C1 segment of cervical spinal cord (tissue), 14 donors: Measurements from ENCODE around the gene EPHA1.

Experiments used
- DNase-seq, 14 donors: peaks; one replicate each; lab custom pipeline; 2025; lab: John Stamatoyannopoulos, UW

Gene EPHA1

DNA sequence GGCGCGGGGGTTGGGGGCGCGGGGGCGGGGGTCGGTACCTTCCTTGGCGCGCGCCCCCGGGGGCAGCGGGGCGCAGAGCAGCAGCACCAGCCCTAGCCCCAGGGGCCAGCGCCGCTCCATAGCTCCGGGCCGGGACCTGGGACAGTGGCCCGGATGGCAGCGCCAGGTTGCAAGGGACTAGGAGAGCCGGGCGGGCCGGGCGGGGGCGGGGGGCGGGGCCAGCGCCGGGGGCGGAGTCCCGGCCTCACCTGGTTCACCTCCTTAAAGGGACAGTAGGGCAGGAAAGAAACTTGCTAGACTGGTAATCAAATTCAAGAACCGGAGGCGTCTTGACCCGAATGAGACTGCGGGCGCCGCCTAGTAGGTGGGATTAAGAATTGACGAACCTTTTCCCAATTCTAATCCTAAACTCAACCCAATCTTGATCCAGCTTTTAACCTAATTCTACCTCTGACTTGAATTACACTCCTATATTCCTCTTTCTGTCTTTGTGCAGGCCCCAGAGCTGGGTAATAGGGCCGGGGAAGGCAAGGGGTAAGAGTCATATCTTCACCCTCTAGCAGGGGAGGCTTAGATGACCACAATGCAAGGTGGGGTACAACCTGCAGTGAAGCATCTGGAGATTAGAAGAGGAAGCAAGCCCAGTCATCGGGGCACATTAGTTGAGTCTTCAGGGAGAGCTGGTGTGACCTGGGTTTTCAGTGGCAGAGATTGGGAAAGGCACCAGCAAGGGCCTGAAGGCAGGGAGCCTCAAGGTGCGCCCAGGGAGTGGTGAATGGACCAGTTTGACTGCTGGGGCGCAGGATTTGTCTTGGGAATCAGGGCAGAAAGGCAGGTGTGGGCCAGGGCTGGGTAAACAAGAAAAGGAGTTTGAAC is at the start of gene EPHA1:
Gene EPHA1 (minus strand): TSS at position 171 of the 876 bp plus-strand sequence. CDS start 51 bp downstream, at position 120.
- peak in 1 of 14 donors; percentile 22 for DNase-seq

DNA sequence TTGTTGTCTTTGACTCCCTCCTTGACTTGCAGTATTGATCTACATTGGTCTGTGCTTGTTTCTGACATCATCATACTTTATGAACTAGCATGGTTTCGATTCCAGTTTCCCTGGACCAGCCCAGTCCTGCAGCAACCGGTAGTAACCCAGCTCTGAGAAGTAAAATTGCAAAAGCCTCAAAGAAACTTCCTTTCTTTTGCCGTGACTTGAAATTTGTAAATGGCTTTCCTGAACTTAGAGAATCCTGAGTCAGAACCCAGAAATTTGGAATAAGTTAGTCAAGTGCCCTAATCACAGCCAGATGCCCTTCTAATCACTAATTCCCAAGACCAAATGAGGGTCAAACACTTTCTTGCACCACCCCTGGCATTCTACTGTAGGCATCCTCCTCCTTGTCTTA is 49.6 kb upstream of the EPHA1 start:
- DNase-seq, result no peak

DNA sequence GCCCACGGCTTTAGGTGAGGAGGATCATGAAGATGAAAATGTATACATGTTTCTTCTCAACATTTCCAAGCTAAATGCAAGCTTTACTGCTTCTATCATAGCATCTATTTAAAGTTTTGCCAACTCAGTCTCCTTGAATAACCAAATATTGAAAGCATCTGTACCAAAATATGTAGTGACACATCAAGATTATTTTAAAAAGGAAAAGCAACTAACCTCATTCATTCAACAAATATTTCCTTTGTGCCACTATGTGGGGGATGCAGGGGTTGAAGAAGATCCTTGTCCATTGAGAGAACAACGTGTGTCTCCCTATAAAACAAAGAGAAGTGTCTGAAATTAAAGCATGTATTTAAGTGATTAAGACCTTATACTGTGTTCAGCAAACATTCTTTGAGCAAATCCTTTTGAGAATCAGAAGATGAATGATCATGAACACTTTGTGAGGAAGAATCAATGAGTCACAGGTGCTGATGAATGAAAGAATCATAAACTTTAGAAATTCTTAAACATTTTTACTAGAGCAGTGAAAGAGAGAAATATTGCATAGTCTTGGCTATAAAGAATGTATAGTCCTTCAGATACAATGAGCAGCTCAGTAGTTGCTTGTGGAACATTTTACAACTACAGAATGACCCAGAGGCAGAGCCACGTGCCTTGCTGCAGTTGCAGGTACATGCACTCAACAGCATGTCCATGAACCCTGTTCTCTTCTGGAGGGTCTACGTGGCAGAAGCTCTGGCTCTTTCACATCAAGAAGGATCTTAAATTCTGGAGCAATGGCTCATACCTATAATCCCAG is 48.5 kb upstream of the EPHA1 start:
- DNase-seq, result no peak

DNA sequence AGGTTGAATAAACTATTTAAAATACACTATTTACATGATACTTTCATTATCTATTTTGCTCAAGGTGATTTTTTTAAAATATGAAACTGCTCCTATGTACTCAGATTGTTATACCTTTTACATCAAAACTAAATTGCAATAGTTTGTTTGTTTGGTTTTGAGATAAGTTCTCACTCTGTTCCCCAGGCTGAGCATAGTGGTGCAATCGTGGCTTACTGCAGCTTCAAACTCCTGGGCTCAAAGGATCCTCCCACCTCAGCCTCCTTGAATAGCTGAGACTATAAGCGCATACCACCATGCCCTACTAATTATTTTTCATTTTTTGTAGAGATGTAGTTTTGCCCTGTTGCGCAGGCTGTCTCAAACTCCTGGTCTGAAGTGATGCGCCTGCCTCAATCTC is 47.3 kb upstream of the EPHA1 start:
- DNase-seq, result no peak

DNA sequence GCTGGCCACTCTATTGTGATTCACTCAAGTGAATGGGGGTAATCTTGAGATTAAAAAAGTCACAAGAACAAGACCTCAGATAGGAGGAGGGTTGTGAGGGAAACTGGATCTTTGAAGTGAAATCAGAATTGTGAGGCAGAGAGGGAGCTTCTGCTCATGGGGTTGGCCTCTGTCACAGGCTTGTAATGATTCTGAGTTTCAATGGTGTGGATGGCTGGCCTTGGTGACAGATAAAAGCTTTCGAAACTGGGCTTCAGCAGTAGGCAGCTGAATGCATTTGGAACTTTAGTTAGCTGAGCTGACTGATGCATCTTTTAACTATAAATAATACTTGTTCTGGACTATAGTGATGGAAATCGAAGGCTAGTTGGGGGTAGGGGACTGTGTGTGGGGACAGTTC is 46.8 kb upstream of the EPHA1 start:
- DNase-seq, result no peak

DNA sequence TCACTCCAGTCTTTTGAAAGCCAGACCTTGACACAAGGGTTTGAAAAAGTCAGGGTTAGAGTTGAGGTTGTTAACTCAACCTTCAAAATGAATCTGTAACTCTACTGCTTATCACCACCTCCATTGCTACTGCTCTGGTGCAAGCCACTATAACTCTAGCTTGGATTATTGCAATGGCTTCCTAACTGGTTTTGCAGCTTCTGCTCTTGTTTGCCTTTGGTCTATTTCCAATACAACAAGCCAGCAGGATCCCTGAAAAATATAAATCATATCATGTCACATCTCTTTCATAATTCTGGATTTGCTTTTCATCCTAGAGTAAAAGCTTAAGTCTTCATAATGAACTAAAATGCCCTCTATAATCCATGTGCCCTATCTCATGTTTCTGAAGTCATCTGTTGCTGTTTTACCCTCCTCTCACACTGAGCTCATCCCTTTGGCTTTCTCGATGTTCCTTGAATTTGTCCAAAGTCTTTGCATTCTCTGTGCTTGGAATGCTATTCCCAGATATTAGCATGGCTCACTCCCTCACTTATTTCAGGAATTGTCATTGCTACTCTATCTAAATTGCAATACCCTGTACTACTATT is 45.5 kb upstream of the EPHA1 start:
- no peak for DNase-seq

DNA sequence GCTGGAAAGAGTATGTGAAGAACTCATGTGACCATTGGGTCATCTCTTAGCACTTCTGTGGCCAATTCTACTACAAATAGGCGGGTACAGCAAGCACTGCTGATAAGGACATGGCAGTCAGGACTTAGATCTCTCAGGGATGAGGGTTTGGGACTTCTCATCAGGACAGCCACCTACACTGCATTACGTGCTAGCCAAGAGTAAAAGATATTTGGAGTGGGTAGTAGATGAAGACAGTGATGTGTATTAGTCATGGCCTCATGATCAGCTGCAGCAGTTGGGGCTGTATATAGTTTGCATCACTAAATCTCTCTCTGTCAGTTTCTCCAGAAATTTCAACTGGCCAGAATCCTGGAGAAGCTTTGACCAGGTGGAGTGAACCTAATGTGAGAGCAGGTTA is 43.8 kb upstream of the EPHA1 start:
- DNase-seq, result no peak

DNA sequence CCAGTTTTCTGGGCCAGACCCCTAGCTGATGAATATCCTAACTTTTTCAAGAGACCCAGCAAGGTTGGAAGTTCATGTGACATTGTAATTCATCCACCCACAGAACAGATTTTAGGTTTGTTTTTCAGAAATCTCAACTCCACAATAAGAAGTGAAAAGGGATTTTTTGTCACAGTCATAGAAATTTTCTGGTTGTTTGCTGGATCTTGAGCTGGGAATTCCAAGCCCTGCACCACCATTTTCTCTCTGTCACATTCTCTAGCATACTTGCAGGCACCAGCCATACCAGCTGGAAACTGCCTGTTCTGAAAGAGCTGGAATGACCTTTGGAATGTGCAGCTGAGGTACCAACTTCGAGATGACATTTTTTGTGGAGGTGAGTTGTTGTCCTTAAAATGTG is 43.1 kb upstream of the EPHA1 start:
- no peak for DNase-seq

DNA sequence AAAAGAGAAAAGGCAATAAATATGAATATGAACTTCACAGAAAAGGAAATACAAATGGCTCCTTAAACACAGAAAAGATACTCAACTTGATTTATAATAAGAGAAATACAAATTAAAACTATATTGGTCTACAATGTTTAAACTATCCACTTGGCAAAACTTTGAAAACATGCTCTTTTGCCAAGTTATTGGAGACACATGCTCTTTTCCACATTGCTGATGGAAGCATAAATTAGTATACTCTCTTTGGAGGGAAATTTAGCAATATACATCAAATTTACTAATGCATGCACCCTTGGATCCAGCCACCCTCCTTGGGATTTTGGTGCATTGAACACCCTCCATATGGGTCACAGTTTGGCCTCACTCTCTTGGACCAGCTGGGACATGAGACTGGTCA is 42.5 kb upstream of the EPHA1 start:
- no peak for DNase-seq

DNA sequence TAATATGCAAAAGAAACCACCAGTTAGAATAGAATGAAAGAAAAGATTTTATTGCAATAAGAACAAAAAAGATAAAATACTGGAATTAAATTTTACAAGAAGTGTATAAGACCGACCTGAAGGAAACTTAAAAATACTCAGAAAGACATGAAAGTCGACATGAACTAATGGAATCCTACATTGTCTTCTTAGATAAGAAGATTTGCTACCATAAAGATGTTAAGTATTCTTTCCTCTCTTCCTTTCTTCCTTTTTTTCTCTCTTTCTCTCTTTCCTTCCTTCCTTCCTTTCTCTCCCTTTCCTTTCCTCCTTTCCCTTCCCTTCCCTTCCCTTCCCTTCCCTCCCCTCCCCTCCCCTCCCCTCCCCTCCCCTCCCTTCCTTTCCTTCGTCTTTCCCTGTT is 41.1 kb upstream of the EPHA1 start:
- DNase-seq, result no peak

DNA sequence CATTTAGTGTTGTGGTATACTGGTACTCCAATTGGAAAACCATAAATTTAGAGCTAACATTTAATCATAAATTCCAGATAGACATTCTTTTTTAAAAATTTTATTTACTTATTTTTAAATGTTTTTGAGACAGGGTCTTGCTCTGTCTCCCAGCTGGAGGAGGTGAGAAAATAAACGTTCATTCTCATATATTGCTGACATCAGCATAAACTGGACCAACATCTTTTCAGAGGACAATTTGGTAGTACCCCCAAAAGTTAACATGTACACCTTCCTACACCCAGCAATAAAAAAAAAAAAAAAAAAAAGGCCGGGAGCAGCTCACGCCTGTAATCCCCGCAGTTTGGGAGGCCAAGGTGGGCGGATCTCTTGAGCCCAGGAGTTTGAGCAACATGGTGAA is 39.8 kb upstream of the EPHA1 start:
- no peak for DNase-seq

DNA sequence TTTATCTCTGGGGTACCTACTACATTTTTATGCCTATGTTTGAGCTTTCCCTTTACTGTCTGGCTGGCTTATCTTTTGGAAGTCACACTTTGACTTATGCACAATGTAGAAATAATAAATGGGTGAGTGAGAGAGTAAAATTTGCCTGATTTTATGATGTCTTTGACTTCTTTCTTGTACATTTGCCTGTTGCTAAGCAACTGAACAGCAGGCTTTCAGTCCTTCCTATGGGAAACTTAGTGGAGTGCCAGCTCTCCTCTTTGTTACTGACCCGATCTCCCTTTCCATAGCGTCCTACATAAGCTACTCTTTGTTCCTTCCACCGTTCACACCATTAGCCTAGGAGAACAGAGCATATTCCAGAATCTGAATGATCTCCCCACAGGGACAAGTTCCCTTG is 38.8 kb upstream of the EPHA1 start:
- no peak for DNase-seq

DNA sequence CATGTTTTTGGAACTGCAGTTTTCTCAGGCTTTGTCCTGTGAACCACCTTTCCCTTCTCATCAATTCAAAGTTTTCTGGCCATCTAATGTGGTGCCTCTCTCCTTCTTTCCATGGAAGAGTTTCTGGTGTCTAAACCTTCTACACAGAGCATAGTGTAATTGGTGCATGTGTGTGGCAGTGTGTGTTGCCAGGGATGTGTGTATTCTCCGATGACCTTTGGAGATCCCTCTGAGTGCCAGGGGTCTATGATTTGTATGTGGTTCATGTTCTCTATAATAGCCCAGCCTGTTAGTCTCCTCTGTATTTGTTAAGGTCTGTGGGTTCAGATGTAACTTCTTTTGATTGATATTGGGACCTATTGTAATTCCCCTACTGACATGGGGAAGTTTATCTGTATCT is 36.1 kb upstream of the EPHA1 start:
- no peak for DNase-seq

DNA sequence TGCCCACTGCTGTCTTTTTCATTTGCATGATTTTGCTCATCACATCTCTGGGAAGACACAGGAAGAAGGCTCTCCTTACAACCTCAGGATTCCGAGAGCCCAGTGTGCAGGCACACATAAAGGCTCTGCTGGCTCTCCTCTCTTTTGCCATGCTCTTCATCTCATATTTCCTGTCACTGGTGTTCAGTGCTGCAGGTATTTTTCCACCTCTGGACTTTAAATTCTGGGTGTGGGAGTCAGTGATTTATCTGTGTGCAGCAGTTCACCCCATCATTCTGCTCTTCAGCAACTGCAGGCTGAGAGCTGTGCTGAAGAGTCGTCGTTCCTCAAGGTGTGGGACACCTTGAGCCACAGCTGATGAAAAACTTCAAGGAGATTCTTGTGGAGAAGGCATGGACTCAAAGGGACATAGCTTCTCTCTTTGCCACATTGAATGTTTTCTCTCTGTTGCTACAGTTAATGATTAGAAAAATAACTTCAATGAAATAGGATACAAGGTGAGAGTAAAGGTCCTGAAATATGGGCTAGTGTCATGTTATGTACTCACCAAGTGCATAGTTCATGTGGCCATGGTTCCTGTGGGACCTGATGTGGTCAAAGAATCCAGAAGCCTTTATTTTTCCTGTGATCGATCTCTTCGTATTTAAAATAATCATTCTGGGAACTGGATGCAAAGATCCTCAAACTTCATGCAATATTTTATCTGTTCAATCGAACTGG is 35.6 kb upstream of the EPHA1 start:
- no peak for DNase-seq

DNA sequence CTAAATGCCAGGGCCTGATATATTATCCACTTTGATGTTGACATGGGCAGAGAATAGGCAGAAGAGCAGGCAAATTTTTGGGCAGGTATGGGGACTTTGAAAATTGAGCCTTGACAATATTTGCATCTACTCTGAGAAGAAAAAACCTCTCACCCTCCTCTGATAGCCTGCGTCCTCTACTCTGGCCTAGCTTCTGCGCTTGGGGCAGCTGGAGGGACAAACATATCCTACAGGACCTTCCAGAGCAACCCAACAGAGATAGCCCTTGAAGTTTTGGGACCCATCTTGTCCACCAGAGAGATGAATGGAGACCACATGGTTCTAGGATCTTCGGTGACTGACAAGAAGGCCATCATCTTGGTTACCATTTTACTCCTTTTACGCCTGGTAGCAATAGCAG is 34.5 kb upstream of the EPHA1 start, which contains the start of gene TAS2R60:
Gene TAS2R60 (plus strand): TSS at position 301 of the 400 bp plus-strand sequence. CDS start 0 bp downstream, at position 301.
- no peak for DNase-seq

DNA sequence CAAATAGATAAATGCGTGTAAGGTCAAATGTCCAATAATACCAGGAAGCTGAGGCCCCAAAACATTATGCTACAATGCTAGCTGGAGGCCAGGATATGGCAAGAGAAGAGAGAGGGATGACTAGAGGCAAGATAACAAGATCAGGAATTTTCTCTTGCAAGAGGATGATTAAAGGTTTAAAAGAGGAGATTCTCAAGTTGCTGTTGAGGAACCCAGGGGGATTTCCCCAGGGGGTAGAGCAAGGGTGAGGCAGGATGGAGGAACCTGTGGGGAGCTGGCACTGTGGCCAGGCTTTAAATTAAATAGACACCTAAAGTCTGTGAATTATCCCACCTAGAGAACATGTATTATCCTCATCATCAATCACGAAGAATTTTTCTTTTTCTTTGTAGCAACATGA is 31.2 kb upstream of the EPHA1 start:
- DNase-seq, result no peak

DNA sequence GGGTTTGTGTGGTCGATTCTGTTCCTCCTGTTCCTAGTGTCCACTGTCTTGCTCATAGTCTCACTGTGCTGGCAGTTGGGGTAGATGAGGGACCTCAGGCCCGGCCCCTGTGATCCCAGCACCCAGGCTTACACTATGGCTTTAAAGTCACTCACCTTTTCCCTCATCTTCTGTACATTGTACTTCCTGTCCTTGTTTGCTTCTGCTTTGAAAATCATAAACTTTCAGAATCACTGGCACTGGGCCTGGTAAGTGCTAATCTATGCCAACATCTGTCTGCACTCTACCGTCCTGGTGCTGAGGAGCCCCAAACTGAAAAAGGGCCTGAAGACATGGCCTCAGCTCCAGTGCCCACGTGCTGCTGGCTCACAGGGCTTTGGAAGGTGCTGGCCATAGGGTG is 28.9 kb upstream of the EPHA1 start:
- no peak for DNase-seq

DNA sequence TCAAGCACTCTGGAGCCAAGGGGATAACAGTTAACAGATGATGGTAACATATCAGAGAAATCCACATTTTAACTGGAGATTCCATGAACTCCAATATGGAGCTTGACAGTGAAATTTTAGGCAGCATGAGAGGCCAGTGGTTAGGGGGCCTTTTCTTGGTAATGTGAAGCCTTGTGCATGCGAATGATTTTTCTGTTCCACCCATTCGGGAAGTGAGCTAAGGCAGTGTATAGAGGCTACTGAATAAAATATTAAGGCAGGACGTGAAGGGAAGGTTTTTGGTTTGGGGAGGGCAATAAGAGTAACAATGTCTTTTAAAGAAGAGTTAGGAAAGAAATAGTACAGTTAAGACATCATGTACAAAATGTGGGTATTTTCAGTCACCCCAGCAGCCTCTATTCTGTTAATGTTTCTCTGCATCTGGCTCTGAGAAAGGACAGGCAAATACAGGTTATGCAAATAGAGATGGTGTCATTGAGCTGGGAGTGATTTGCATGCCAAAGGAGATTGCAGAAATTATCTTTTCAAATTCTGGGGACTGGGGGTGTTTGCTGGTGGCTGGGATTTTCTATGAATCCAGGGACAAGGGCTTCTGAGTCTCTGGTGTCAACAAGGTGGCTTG is 27.8 kb upstream of the EPHA1 start:
- no peak for DNase-seq

DNA sequence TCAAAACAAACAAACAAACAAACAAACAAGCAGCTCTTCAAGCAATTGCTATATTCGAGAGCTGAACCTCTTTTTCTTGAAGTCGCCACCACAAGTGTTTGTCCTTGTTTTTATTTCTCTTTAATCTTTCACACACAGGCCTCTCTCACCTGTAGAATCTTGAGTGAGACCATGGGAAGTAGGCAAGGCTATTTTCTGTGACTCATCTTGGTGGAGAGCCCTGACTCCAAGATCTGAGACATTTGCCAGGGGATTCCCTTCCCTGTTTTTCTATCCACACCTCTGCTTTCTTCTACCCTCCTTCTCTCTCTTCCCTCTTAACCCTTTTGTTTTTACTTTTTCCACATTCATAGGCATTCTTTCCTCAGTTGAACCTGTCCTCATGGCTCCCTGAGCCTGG is 26.6 kb upstream of the EPHA1 start:
- no peak for DNase-seq

DNA sequence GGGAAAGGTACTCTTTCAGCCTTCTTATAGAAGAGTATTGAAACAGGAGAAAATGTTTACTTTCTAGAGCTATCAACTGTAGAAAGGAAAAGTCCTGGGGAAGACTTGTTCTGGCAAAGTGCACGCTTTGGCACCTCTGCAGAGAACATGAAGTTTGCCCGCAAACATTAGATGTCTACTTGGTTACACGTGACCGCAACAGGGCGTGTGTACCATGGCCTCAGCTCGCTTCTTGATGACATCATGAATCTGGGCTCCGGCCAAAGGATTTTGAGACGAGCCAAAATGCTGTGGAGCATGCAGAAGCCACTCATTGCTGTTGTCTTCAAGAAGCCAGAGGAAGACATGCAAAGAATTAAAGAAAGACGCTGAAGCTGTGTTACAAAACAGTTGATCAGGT is 26.0 kb upstream of the EPHA1 start:
- no peak for DNase-seq

DNA sequence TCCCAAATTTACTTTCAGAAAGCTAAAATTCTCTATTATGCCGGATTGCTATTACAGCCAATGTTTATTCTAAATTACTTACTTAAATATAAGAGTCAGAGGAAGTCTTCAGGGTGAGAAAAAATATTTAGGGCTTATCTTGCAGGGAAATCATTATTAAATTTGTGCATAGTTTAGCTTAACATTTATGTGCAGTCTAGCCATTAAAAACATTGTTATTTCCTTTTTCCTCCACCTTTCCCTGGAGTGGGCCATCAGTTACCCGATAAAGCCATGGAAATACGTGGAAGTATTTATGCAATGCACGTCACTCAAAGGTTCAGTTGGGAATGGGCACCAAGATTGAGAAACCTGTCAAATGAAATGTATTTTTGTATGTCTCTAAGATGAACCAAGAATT is 25.1 kb upstream of the EPHA1 start:
- DNase-seq, result no peak
